Fibroblast of lung (primary cell): ENCODE results near the gene ZNF845. TPM values are rescaled to one million over a fixed set of nuclear protein-coding genes. Genes with fewer than 3 reads are reported as not detected.
"Not testable (repeated sequence)": the region's sequence is repeated elsewhere in the genome, so short reads cannot be mapped to it uniquely, and the experiment has no call there.

ENCODE experiments used
- DNase-seq, 2 donors: peaks; one replicate each; pipeline versions ENCODE4 v3.0.0 to v3.0.0-alpha.2; 2010; ENCODE audit warnings: low read depth in 2 of 2
- H2AFZ ChIP-seq: 2 replicates; pipeline ENCODE4 v1.5.1; 2012; ENCODE audit warnings: low read length, control low read depth, inconsistent platforms
- H3K27ac ChIP-seq: 2 replicates; pipeline ENCODE4 v1.5.1; 2011; ENCODE audit warnings: low read length, control low read depth; ENCODE audit not compliant: insufficient read depth
- H3K27me3 ChIP-seq: 2 replicates; pipeline ENCODE4 v1.5.1; 2011; ENCODE audit warnings: mild to moderate bottlenecking, low read length; ENCODE audit not compliant: control insufficient read depth, insufficient read depth
- H3K36me3 ChIP-seq: 2 replicates; pipeline ENCODE4 v1.5.1; 2011; ENCODE audit warnings: low read length; ENCODE audit not compliant: control insufficient read depth, insufficient read depth
- H3K4me1 ChIP-seq: 2 replicates; pipeline ENCODE4 v1.5.1; 2011; ENCODE audit warnings: low read length; ENCODE audit not compliant: control insufficient read depth, insufficient read depth; ENCODE audit errors: extremely low read depth
- H3K4me2 ChIP-seq: 2 replicates; pipeline ENCODE4 v1.5.1; 2011; ENCODE audit warnings: low read length, control low read depth; ENCODE audit not compliant: insufficient read depth; ENCODE audit errors: extremely low read depth
- H3K4me3 ChIP-seq, 4 experiments: fragments of 200-600 bp in 1 of 4; sonication (generic) in 1 of 4; replicated peaks in 1 of 4; 2 replicates each; pipeline ENCODE4 v1.5.1; 2011 to 2016; ENCODE audit warnings: low read length in 4 of 4, low read depth in 3 of 4, mild to moderate bottlenecking in 3 of 4, control low read depth in 2 of 4, inconsistent platforms in 1 of 4, mixed read lengths in 1 of 4; ENCODE audit not compliant: insufficient read depth in 1 of 4; ENCODE audit errors: control extremely low read depth in 1 of 4
- H3K79me2 ChIP-seq: 2 replicates; pipeline ENCODE4 v1.5.1; 2012; ENCODE audit warnings: mild to moderate bottlenecking, low read length, inconsistent platforms; ENCODE audit not compliant: control insufficient read depth, insufficient read depth
- H3K9ac ChIP-seq: 2 replicates; pipeline ENCODE4 v1.5.1; 2011; ENCODE audit warnings: mild to moderate bottlenecking, low read length, control low read depth; ENCODE audit not compliant: insufficient read depth
- H3K9me3 ChIP-seq: 2 replicates; pipeline ENCODE4 v1.5.1; 2012; ENCODE audit warnings: low read depth, low read length; ENCODE audit not compliant: control insufficient read depth, insufficient read depth
- H4K20me1 ChIP-seq: 2 replicates; pipeline ENCODE4 v1.5.1; 2011; ENCODE audit warnings: low read length; ENCODE audit not compliant: control insufficient read depth, insufficient read depth; ENCODE audit errors: extremely low read depth
- CTCF ChIP-seq, 2 donors: IDR thresholded peaks in 1 of 2; conservative IDR thresholded peaks in 1 of 2; 1 replicate in 1 of 2; 2 replicates in 1 of 2; pipeline ENCODE4 v1.5.1; 2011 to 2012; ENCODE audit warnings: low read length in 2 of 2, control low read depth in 1 of 2, inconsistent platforms in 1 of 2, low read depth in 1 of 2, mild to moderate bottlenecking in 1 of 2
- EZH2 ChIP-seq: IDR thresholded peaks from 2 replicates; pipeline ENCODE4 v1.5.1; 2012; ENCODE audit warnings: low read length, control low read depth, mild to moderate bottlenecking; ENCODE audit errors: missing control alignments
- polyA plus RNA-seq, 2 donors: library from polyadenylated mRNA; depleted of rRNA in 1 of 2; stranded (reverse) in 1 of 2; unstranded in 1 of 2; fragments of >200 nt; gene quantifications; 2 replicates each; pipeline ENCODE4 v1.2.1, GENCODE V29; 2011 to 2012; ENCODE audit warnings: missing spikeins in 1 of 2
- total RNA-seq: library from RNA; depleted of rRNA; stranded (reverse); fragments of >200 nt; gene quantifications from 2 replicates; pipeline ENCODE4 v1.2.1, GENCODE V29; 2014

Gene ZNF845
- total and polyA plus RNA-seq, 2 donors (not counting 1 experiment from before 2014, with no cell fraction given), result 4.2 to 9.7 TPM

DNA sequence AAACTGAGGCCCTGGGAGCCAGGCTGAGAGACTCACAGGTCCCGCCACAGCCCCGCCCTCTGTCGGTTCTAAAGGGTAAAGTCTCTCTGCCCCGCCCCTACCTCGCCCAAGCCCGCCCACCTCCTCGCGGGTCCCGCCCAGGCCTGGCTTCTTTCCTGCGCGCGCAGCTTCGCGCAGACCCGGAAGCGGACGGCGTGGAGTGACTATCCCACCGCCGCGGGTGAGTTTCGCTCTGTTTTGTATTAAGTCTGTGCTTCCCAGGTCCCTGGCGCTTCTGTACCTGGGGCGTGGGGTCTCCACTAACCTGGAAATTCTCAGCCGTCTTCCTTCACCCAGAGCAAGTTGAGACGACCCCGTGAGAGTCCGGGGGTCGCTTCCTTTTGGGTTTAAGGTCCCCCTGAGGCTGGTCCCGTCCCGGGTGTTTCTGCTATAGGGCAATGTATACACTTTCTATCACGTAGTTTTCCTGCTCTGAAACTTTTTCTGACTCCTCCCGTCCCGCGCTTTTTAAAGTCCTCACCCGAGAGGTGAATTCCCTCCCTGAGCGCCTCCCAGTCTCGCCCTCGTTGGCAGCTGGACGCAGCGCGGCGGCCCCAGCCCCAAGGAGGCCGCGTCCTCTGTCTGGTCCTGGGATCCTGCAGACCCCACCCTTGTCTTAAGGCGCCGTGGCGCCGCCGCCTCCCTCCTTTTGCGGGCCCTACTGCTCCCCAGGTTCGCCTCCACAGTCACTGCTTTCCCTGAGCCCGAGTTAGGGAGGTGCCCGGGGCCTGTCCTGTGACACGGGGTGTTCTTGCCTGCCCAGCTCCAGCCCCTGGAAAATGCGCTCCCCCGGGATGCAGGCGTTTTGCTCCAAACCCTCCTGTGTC is 61.7 kb downstream of the ZNF845 start, which contains the start of gene ZNF765:
Gene ZNF765, plus strand, starts transcription at position 176 of the 866 bp plus-strand sequence. CDS start 2,867 bp downstream, outside the sequence.
- H3K27ac ChIP-seq, result peak within 1 kb of the TSS; percentile 81
- TF ChIP-seq CTCF (conservative IDR thresholded peaks at IDR 0.05 in 1 of 2, IDR thresholded peaks at IDR 0.05 in 1 of 2; ENCODE audit: low read depth in 1 of 2, low read length in 2 of 2) (peak; percentile 25 to 43), EZH2 (no peak)
- H3K9me3 ChIP-seq, result no peaks in the 10 kb centered on the region
- H4K20me1 ChIP-seq, result no peaks in the 10 kb centered on the region
- peak within 1 kb of the TSS; percentile 69 for H3K9ac ChIP-seq
- H3K4me2 ChIP-seq, result peak within 1 kb of the TSS; percentile 93
- H2AFZ ChIP-seq, result peak within 1 kb of the TSS; percentile 85
- H3K4me1 ChIP-seq, result no peaks in the 10 kb centered on the region
- peaks cover 3% of the 10 kb centered on the region for H3K36me3 ChIP-seq
- H3K4me3 ChIP-seq, result peak within 1 kb of the TSS; percentile 81 to 94 (median 86)
- DNase-seq, result peak; percentile 90 to 91
- no peaks in the 10 kb centered on the region for H3K27me3 ChIP-seq
- no peaks in the 10 kb centered on the region for H3K79me2 ChIP-seq

- not testable (repeated sequence) for H3K36me3 ChIP-seq, H4K20me1 ChIP-seq, H3K27me3 ChIP-seq, H3K4me1 ChIP-seq, H3K9me3 ChIP-seq, H3K79me2 ChIP-seq, DNase-seq
- Histone ChIP-seq H2AFZ (peak overlapping the region; percentile 83), H3K9ac (peak overlapping the region; percentile 69), H3K4me2 (peak overlapping the region; percentile 93), H3K27ac (peak overlapping the region; percentile 81), H3K4me3 (peak overlapping the region; percentile 81 to 94 (median 86))
Observed at GRCh38 chr19:53395840-53396524, 62.4 kb downstream of the ZNF845 start.

- H3K9me3 ChIP-seq, result no peaks in the 10 kb centered on the region
- no peak overlapping the region for H3K9ac ChIP-seq
- H3K79me2 ChIP-seq, result no peaks in the 10 kb centered on the region
- peaks cover 4% of the 10 kb centered on the region for H3K36me3 ChIP-seq
- TF ChIP-seq EZH2 (no peak), CTCF (conservative IDR thresholded peaks at IDR 0.05 in 1 of 2, IDR thresholded peaks at IDR 0.05 in 1 of 2; ENCODE audit: low read depth in 1 of 2, low read length in 2 of 2) (no peak)
- no peak overlapping the region for H3K4me2 ChIP-seq
- H3K27ac ChIP-seq, result no peak overlapping the region
- no peaks in the 10 kb centered on the region for H4K20me1 ChIP-seq
- H3K4me1 ChIP-seq, result no peaks in the 10 kb centered on the region
- no peak overlapping the region for H2AFZ ChIP-seq
- H3K4me3 ChIP-seq, result peak overlapping the region in 3 of 4 experiments; percentile 15 to 82 (median 81)
- no peak for DNase-seq
- H3K27me3 ChIP-seq, result no peaks in the 10 kb centered on the region
Observed at GRCh38 chr19:53396525-53396868, 62.9 kb downstream of the ZNF845 start.

- not testable (repeated sequence) for H3K9me3 ChIP-seq, H3K79me2 ChIP-seq, H4K20me1 ChIP-seq, H3K36me3 ChIP-seq, DNase-seq, H3K4me3 ChIP-seq, H3K4me2 ChIP-seq, H3K4me1 ChIP-seq, H3K9ac ChIP-seq, H3K27ac ChIP-seq, H2AFZ ChIP-seq, H3K27me3 ChIP-seq
Observed at GRCh38 chr19:53397918-53398317, 64.4 kb downstream of the ZNF845 start.
